NCI-H2081 (cell line): Measurements from ENCODE around the gene IPPK.
"Not testable (repeated sequence)": the region's sequence is repeated elsewhere in the genome, so short reads cannot be mapped to it uniquely, and the experiment has no call there.

ENCODE experiments used
- DNase-seq, 2 experiments: peaks; one replicate each; lab custom pipeline; 2025; lab: John Stamatoyannopoulos, UW

IPPK gene

GRCh38 chr9:92595075-92595474 is 74.9 kb downstream of the IPPK start:
- DNase-seq = not testable (repeated sequence)

GRCh38 chr9:92592946-92593861 is 76.7 kb downstream of the IPPK start:
- DNase-seq = no peak

GRCh38 chr9:92592537-92592936 is 77.4 kb downstream of the IPPK start:
- no peak for DNase-seq

GRCh38 chr9:92590377-92590776 is 79.6 kb downstream of the IPPK start:
- DNase-seq = no peak

- no peak for DNase-seq
Observed at GRCh38 chr9:92589923-92590322, 80.0 kb downstream of the IPPK start.

- no peak for DNase-seq
Observed at GRCh38 chr9:92576175-92576574, 93.8 kb downstream of the IPPK start.

- not testable (repeated sequence) for DNase-seq
Observed at GRCh38 chr9:92573612-92574011, 96.3 kb downstream of the IPPK start.

- DNase-seq = not testable (repeated sequence)
Observed at GRCh38 chr9:92571871-92572270, 98.1 kb downstream of the IPPK start.

- DNase-seq = no peak
Observed at GRCh38 chr9:92564982-92565381, 104.9 kb downstream of the IPPK start.

GRCh38 chr9:92564504-92564903 is 105.4 kb downstream of the IPPK start:
- DNase-seq = peak in 1 of 2 experiments; percentile 30
